CD14-positive monocyte (primary cell): ENCODE data around the gene HPS1. TPM values are rescaled to one million over a fixed set of nuclear protein-coding genes. Genes with fewer than 3 reads are reported as not detected.

ENCODE experiments used
- DNase-seq, 3 donors: peaks; one replicate each; pipeline ENCODE4 v3.0.0-alpha.2; 2011 to 2022
- H2AFZ ChIP-seq: 2 replicates; pipeline ENCODE4 v1.6.0; 2012; ENCODE audit warnings: mild to moderate bottlenecking, low read depth, low read length, inconsistent platforms; ENCODE audit not compliant: insufficient read depth, poor library complexity, severe bottlenecking
- H3K27ac ChIP-seq, 2 donors: 1 replicate in 1 of 2; 2 replicates in 1 of 2; pipeline ENCODE4 v1.5.1; 2012 to 2013; ENCODE audit warnings: low read length in 2 of 2, control low read depth in 1 of 2, inconsistent platforms in 1 of 2, low read depth in 1 of 2, mild to moderate bottlenecking in 1 of 2
- H3K27me3 ChIP-seq, 2 donors: one replicate each; pipeline versions ENCODE4 v1.6.0 to v1.6.1; 2011 to 2013; ENCODE audit warnings: low read length in 2 of 2; ENCODE audit not compliant: control insufficient read depth in 2 of 2, insufficient read depth in 2 of 2
- H3K36me3 ChIP-seq, 2 donors: replicated peaks in 1 of 2; 1 replicate in 1 of 2; 2 replicates in 1 of 2; pipeline versions ENCODE4 v1.5.1 to v1.6.1; 2012 to 2013; ENCODE audit warnings: low read length in 2 of 2, control low read depth in 1 of 2, inconsistent platforms in 1 of 2, mild to moderate bottlenecking in 1 of 2; ENCODE audit not compliant: insufficient read depth in 2 of 2, control insufficient read depth in 1 of 2
- H3K4me1 ChIP-seq, 2 donors: 1 replicate in 1 of 2; 2 replicates in 1 of 2; pipeline versions ENCODE4 v1.5.1 to v1.6.1; 2012 to 2013; ENCODE audit warnings: low read length in 2 of 2, control low read depth in 1 of 2, inconsistent platforms in 1 of 2, mild to moderate bottlenecking in 1 of 2, moderate library complexity in 1 of 2; ENCODE audit not compliant: insufficient read depth in 2 of 2, control insufficient read depth in 1 of 2
- H3K4me2 ChIP-seq: replicated peaks from 2 replicates; pipeline ENCODE3; 2012; ENCODE audit warnings: low read length, moderate library complexity, mild to moderate bottlenecking; ENCODE audit not compliant: poor library complexity, severe bottlenecking; ENCODE audit errors: extremely low read depth
- H3K4me3 ChIP-seq, 3 experiments: fragments of 200-600 bp in 1 of 3; sonication (generic) in 1 of 3; replicated peaks in 1 of 3; 1 replicate in 2 of 3; 2 replicates in 1 of 3; pipeline ENCODE4 v1.5.1; 2011 to 2013; ENCODE audit warnings: low read length in 3 of 3, mild to moderate bottlenecking in 3 of 3, control low read depth in 2 of 3, low read depth in 2 of 3, inconsistent platforms in 1 of 3, moderate library complexity in 1 of 3
- H3K79me2 ChIP-seq: 2 replicates; pipeline ENCODE4 v1.6.0; 2012; ENCODE audit warnings: mild to moderate bottlenecking, control low read depth, inconsistent platforms, low read length, moderate library complexity; ENCODE audit not compliant: insufficient read depth
- H3K9ac ChIP-seq: 2 replicates; pipeline ENCODE4 v1.6.0; 2017; ENCODE audit warnings: low read length, mild to moderate bottlenecking; ENCODE audit not compliant: insufficient read depth, poor library complexity, severe bottlenecking
- H3K9me3 ChIP-seq, 2 donors: replicated peaks in 1 of 2; 1 replicate in 1 of 2; 2 replicates in 1 of 2; pipeline versions ENCODE4 v1.5.1 to v1.6.1; 2012 to 2013; ENCODE audit warnings: low read length in 2 of 2, control low read depth in 1 of 2; ENCODE audit not compliant: control insufficient read depth in 1 of 2, insufficient read depth in 1 of 2
- H4K20me1 ChIP-seq: 2 replicates; pipeline ENCODE4 v1.6.0; 2012; ENCODE audit warnings: mild to moderate bottlenecking, low read length, control low read depth, moderate library complexity; ENCODE audit not compliant: insufficient read depth
- H3K27ac Mint-ChIP-seq, 7 donors: one replicate each; pipeline ENCODE4 v1.8.0; 2020; ENCODE audit warnings: mild to moderate bottlenecking in 7 of 7, mixed read lengths in 7 of 7, moderate library complexity in 6 of 7, inconsistent platforms in 2 of 7
- H3K27me3 Mint-ChIP-seq, 3 donors: one replicate each; pipeline ENCODE4 v1.8.0; 2021 to 2022; ENCODE audit warnings: low read depth in 3 of 3, mild to moderate bottlenecking in 3 of 3, mixed read lengths in 3 of 3, moderate library complexity in 3 of 3, inconsistent platforms in 1 of 3
- H3K36me3 Mint-ChIP-seq, 2 donors: one replicate each; pipeline ENCODE4 v1.8.0; 2020; ENCODE audit warnings: mixed read lengths in 2 of 2, inconsistent platforms in 1 of 2, mild to moderate bottlenecking in 1 of 2
- H3K4me1 Mint-ChIP-seq: one replicate; pipeline ENCODE4 v1.8.0; 2020; ENCODE audit warnings: mild to moderate bottlenecking, mixed read lengths
- H3K4me3 Mint-ChIP-seq, 2 donors: one replicate each; pipeline ENCODE4 v1.8.0; 2020; ENCODE audit warnings: mild to moderate bottlenecking in 2 of 2, mixed read lengths in 2 of 2, moderate library complexity in 1 of 2
- H3K9me3 Mint-ChIP-seq, 7 donors: one replicate each; pipeline ENCODE4 v1.8.0; 2020 to 2022; ENCODE audit warnings: mixed read lengths in 7 of 7, mild to moderate bottlenecking in 6 of 7, moderate library complexity in 6 of 7, inconsistent platforms in 2 of 7
- WGBS: methylation state at CpG from one replicate; pipeline ENCODE4 v1.1.5; 2013; ENCODE audit warnings: missing lambda C conversion rate; ENCODE audit not compliant: insufficient coverage; 5-methylcytosine and 5-hydroxymethylcytosine counted together
- intact Hi-C, 2 donors: fragments of 100-400 bp; cut with micrococcal nuclease; formaldehyde crosslinking; loops; one replicate each; pipeline versions ENCODE4 v1.15.0 to v1.15.1; 2023
- polyA plus RNA-seq, 3 donors: library from polyadenylated mRNA; depleted of rRNA in 1 of 3; unstranded in 2 of 3; stranded (reverse) in 1 of 3; fragments of 300-500 nt in 2 of 3; fragments of >200 nt in 1 of 3; fragmentation: Illumina TruSeq in 2 of 3; gene quantifications; 1 replicate in 2 of 3; 2 replicates in 1 of 3; pipeline ENCODE4 v1.2.3, GENCODE V29; 2012 to 2021
- TF ChIP-seq, protein P1 (sequence below): fragments of 200-600 bp; IDR thresholded peaks from one replicate; pipeline ENCODE4 v1.8.0; 2022; ENCODE audit warnings: antibody characterized with exemption, mild to moderate bottlenecking

Gene HPS1
- polyA plus RNA-seq, 3 donors, result 73.0 to 135 (median 85.2) TPM

GRCh38 chr10:98397089-98397600, 49.6 kb downstream of the HPS1 start:
- 97% methylated on average over 8 of the region's 9 CpGs for WGBS
- Mint-ChIP-seq H3K4me1 (peaks cover 4% of the 10 kb centered on the region), H3K4me3 (no peak overlapping the region), H3K27ac (no peak overlapping the region), H3K36me3 (peaks cover 0 to 4% of the 10 kb centered on the region in 2 donors), H3K9me3 (peaks cover 0 to 3% (median 0%) of the 10 kb centered on the region in 7 donors), H3K27me3 (peaks cover 1 to 6% (median 2%) of the 10 kb centered on the region in 3 donors)
- H3K79me2 ChIP-seq, result no peaks in the 10 kb centered on the region
- intact Hi-C loops, result no loop called here
- no peak overlapping the region for H3K27ac ChIP-seq
- no peaks in the 10 kb centered on the region for H3K27me3 ChIP-seq
- no peak overlapping the region for H2AFZ ChIP-seq
- H3K4me1 ChIP-seq, result no peaks in the 10 kb centered on the region
- no peak overlapping the region for H3K4me3 ChIP-seq
- H3K9me3 ChIP-seq, result no peaks in the 10 kb centered on the region
- no peaks in the 10 kb centered on the region for H3K36me3 ChIP-seq
- no peak overlapping the region for H3K4me2 ChIP-seq
- H3K9ac ChIP-seq, result no peak overlapping the region
- H4K20me1 ChIP-seq, result no peaks in the 10 kb centered on the region
- no peak for DNase-seq
- TF ChIP-seq, protein P1, sequence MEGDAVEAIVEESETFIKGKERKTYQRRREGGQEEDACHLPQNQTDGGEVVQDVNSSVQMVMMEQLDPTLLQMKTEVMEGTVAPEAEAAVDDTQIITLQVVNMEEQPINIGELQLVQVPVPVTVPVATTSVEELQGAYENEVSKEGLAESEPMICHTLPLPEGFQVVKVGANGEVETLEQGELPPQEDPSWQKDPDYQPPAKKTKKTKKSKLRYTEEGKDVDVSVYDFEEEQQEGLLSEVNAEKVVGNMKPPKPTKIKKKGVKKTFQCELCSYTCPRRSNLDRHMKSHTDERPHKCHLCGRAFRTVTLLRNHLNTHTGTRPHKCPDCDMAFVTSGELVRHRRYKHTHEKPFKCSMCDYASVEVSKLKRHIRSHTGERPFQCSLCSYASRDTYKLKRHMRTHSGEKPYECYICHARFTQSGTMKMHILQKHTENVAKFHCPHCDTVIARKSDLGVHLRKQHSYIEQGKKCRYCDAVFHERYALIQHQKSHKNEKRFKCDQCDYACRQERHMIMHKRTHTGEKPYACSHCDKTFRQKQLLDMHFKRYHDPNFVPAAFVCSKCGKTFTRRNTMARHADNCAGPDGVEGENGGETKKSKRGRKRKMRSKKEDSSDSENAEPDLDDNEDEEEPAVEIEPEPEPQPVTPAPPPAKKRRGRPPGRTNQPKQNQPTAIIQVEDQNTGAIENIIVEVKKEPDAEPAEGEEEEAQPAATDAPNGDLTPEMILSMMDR, result no peak

GRCh38 chr10:98396096-98397063, 50.4 kb downstream of the HPS1 start:
- Mint-ChIP-seq H3K36me3 (peaks cover 0 to 4% of the 10 kb centered on the region in 2 donors), H3K27ac (no peak overlapping the region), H3K9me3 (peaks cover 0 to 3% (median 0%) of the 10 kb centered on the region in 7 donors), H3K27me3 (peaks cover 1 to 6% (median 2%) of the 10 kb centered on the region in 3 donors), H3K4me1 (peaks cover 8% of the 10 kb centered on the region), H3K4me3 (no peak overlapping the region)
- Histone ChIP-seq H3K4me2 (no peak overlapping the region), H3K36me3 (no peaks in the 10 kb centered on the region), H3K79me2 (no peaks in the 10 kb centered on the region), H2AFZ (no peak overlapping the region), H3K27me3 (no peaks in the 10 kb centered on the region), H3K4me1 (peaks cover 4% of the 10 kb centered on the region in 2 donors), H3K4me3 (no peak overlapping the region), H4K20me1 (no peaks in the 10 kb centered on the region), H3K9ac (no peak overlapping the region), H3K9me3 (no peaks in the 10 kb centered on the region), H3K27ac (no peak overlapping the region)
- TF ChIP-seq, protein P1, result no peak
- DNase-seq, result no peak
- intact Hi-C loops, result no loop called here
- WGBS, result 91% methylated on average over 4 of the region's 6 CpGs
